IMR-90 (cell line): ENCODE results near the gene RIMS4. TPM values are rescaled to one million over a fixed set of nuclear protein-coding genes. Genes with fewer than 3 reads are reported as not detected.

Experiments used
- ATAC-seq: fragments of 200-7000 bp; cut with Tn5 transposase; 2 replicates; pipeline ENCODE4 v1.9.1; 2020; ENCODE audit warnings: low read depth, mild to moderate bottlenecking, moderate library complexity
- BruUV-seq: library from RNA; stranded (reverse); fragments of 400-500 nt; replicated peaks from 2 replicates; lab custom pipeline; 2021; lab: Mats Ljungman, UMichigan
- CTCF ChIA-PET: fragments of 300-600 bp; formaldehyde crosslinking; extraction: SDS; loops from one replicate; lab custom pipeline; 2021; ENCODE audit warnings: antibody characterized with exemption; lab: Yijun Ruan, JAX
- POLR2A ChIA-PET: fragments of 300-600 bp; sonication (Branson Sonifier 250); formaldehyde crosslinking; loops from one replicate; lab custom pipeline; 2022; ENCODE audit warnings: antibody characterized with exemption; ENCODE audit not compliant: unreplicated experiment; lab: Charles Lee
- DNase-seq: peaks from one replicate; pipeline ENCODE4 v3.0.0; 2013
- H2AFZ ChIP-seq: replicated peaks from 2 replicates; pipeline ENCODE3; 2013; ENCODE audit warnings: low read length, mild to moderate bottlenecking; ENCODE audit not compliant: poor library complexity
- H2AK5ac ChIP-seq: 2 replicates; pipeline ENCODE4 v1.6.1; 2013; ENCODE audit warnings: low read depth, low read length, inconsistent platforms
- H2AK9ac ChIP-seq: replicated peaks from 2 replicates; pipeline ENCODE3; 2013; ENCODE audit warnings: mild to moderate bottlenecking, low read depth, low read length, moderate library complexity; ENCODE audit not compliant: poor library complexity
- H2BK120ac ChIP-seq: 2 replicates; pipeline ENCODE4 v1.6.1; 2013; ENCODE audit warnings: low read depth, low read length, inconsistent platforms
- H2BK15ac ChIP-seq: 3 replicates; pipeline ENCODE4 v1.6.1; 2013; ENCODE audit warnings: low read depth, low read length, inconsistent platforms
- H2BK20ac ChIP-seq: 2 replicates; pipeline ENCODE4 v1.6.1; 2013; ENCODE audit warnings: low read depth, mild to moderate bottlenecking, inconsistent platforms, low read length, moderate library complexity
- H2BK5ac ChIP-seq: 2 replicates; pipeline ENCODE4 v1.6.1; 2013; ENCODE audit warnings: mild to moderate bottlenecking, low read depth, low read length, inconsistent platforms; ENCODE audit not compliant: poor library complexity, severe bottlenecking
- H3K14ac ChIP-seq: replicated peaks from 2 replicates; pipeline ENCODE4 v1.6.1; 2013; ENCODE audit warnings: low read depth, low read length, inconsistent platforms
- H3K18ac ChIP-seq: 2 replicates; pipeline ENCODE4 v1.6.1; 2013; ENCODE audit warnings: low read depth, low read length, control low read depth
- H3K23ac ChIP-seq: 2 replicates; pipeline ENCODE4 v1.6.1; 2013; ENCODE audit warnings: low read depth, low read length, inconsistent platforms
- H3K27ac ChIP-seq: 2 replicates; pipeline ENCODE4 v1.5.1; 2013; ENCODE audit warnings: mild to moderate bottlenecking, control low read depth, low read length; ENCODE audit not compliant: insufficient read depth
- H3K27me3 ChIP-seq: 2 replicates; pipeline ENCODE4 v1.6.1; 2013; ENCODE audit warnings: low read length; ENCODE audit not compliant: control insufficient read depth, insufficient read depth
- H3K36me3 ChIP-seq: 2 replicates; pipeline ENCODE4 v1.6.1; 2013; ENCODE audit warnings: low read length, mixed read lengths; ENCODE audit not compliant: control insufficient read depth, insufficient read depth
- H3K4ac ChIP-seq: 2 replicates; pipeline ENCODE4 v1.6.1; 2013; ENCODE audit warnings: low read depth, low read length, inconsistent platforms
- H3K4me1 ChIP-seq: 2 replicates; pipeline ENCODE4 v1.6.1; 2013; ENCODE audit warnings: low read length, mixed read lengths; ENCODE audit not compliant: control insufficient read depth, insufficient read depth
- H3K4me2 ChIP-seq: 2 replicates; pipeline ENCODE4 v1.6.1; 2013; ENCODE audit warnings: low read depth, mild to moderate bottlenecking, control low read depth, low read length, moderate library complexity
- H3K4me3 ChIP-seq: 2 replicates; pipeline ENCODE4 v1.5.1; 2013; ENCODE audit warnings: low read depth, mild to moderate bottlenecking, control low read depth, low read length, moderate library complexity; ENCODE audit not compliant: insufficient read depth
- H3K56ac ChIP-seq: 2 replicates; pipeline ENCODE4 v1.6.1; 2013; ENCODE audit warnings: low read length, inconsistent platforms; ENCODE audit not compliant: insufficient read depth; ENCODE audit errors: extremely low read depth
- H3K79me1 ChIP-seq, 2 experiments: 2 replicates each; pipeline ENCODE4 v1.6.1; 2013; ENCODE audit warnings: low read length in 2 of 2, inconsistent platforms in 1 of 2, low read depth in 1 of 2
- H3K9ac ChIP-seq: 2 replicates; pipeline ENCODE4 v1.6.1; 2013; ENCODE audit warnings: low read depth, low read length, control low read depth
- H3K9me1 ChIP-seq: 2 replicates; pipeline ENCODE4 v1.6.1; 2013; ENCODE audit warnings: low read length, inconsistent platforms; ENCODE audit not compliant: insufficient read depth
- H3K9me3 ChIP-seq: 2 replicates; pipeline ENCODE4 v1.6.1; 2013; ENCODE audit warnings: low read length; ENCODE audit not compliant: control insufficient read depth, insufficient read depth
- H4K20me1 ChIP-seq: 2 replicates; pipeline ENCODE4 v1.6.1; 2013; ENCODE audit warnings: low read length, inconsistent platforms; ENCODE audit not compliant: insufficient read depth
- H4K5ac ChIP-seq: 2 replicates; pipeline ENCODE4 v1.6.1; 2013; ENCODE audit warnings: mild to moderate bottlenecking, low read depth, low read length, control low read depth
- H4K8ac ChIP-seq, 2 experiments: 2 replicates each; pipeline ENCODE4 v1.6.1; 2013; ENCODE audit warnings: low read depth in 2 of 2, low read length in 2 of 2, control low read depth in 1 of 2, inconsistent platforms in 1 of 2
- H4K91ac ChIP-seq: 2 replicates; pipeline ENCODE4 v1.6.1; 2013; ENCODE audit warnings: low read depth, low read length, inconsistent platforms; ENCODE audit not compliant: insufficient read depth
- CHD1 ChIP-seq: IDR thresholded peaks from 2 replicates; pipeline ENCODE4 v1.6.1; 2012; ENCODE audit warnings: low read depth, low read length, improper control_type of control experiment
- FOS ChIP-seq: fragments of 150-350 bp; IDR thresholded peaks from 2 replicates; pipeline ENCODE4 v1.6.1; 2016; ENCODE audit warnings: low read depth, low read length
- MXI1 ChIP-seq: IDR thresholded peaks from 2 replicates; pipeline ENCODE4 v1.6.1; 2012; ENCODE audit warnings: low read depth, mild to moderate bottlenecking, low read length, moderate library complexity, borderline replicate concordance
- NFE2L2 ChIP-seq: fragments of 150-350 bp; IDR thresholded peaks from 2 replicates; pipeline ENCODE4 v1.6.1; 2016; ENCODE audit warnings: low read depth, mild to moderate bottlenecking, low read length
- POLR2A ChIP-seq: IDR thresholded peaks from 2 replicates; pipeline ENCODE4 v1.6.1; 2012; ENCODE audit warnings: mild to moderate bottlenecking, low read depth, low read length
- RAD21 ChIP-seq: IDR thresholded peaks from 2 replicates; pipeline ENCODE4 v1.6.1; 2012; ENCODE audit warnings: low read length, improper control_type of control experiment
- RFX5 ChIP-seq: IDR thresholded peaks from 2 replicates; pipeline ENCODE4 v1.8.0; 2012; ENCODE audit warnings: low read depth, mild to moderate bottlenecking, low read length, moderate library complexity
- WGBS, 2 experiments: methylation state at CpG; one replicate each; pipeline versions ENCODE4 v1.1.5 to v1.1.7; 2013; ENCODE audit warnings: missing lambda C conversion rate in 2 of 2; ENCODE audit not compliant: insufficient read length in 1 of 2; ENCODE audit errors: extremely low coverage in 2 of 2; 5-methylcytosine and 5-hydroxymethylcytosine counted together
- dilution Hi-C: fragments of 300-500 bp; cut with HindIII; formaldehyde crosslinking; loops from one replicate; pipeline ENCODE4 v1.14.3; 2018; ENCODE audit warnings: low sequenced_read_pairs; ENCODE audit not compliant: unreplicated experiment
- in situ Hi-C: fragments of 300-500 bp; cut with MboI; formaldehyde crosslinking; loops from 3 replicates; pipeline ENCODE4 v1.14.3; 2019; ENCODE audit warnings: low sequenced_read_pairs, inconsistent platforms, mixed read lengths
- intact Hi-C: fragments of 100-400 bp; cut with micrococcal nuclease; formaldehyde crosslinking; loops from 2 replicates; pipeline ENCODE4 v1.10.0; 2022
- polyA plus RNA-seq, 3 experiments: library from polyadenylated mRNA; depleted of rRNA; stranded (reverse); fragments of >200 nt; gene quantifications; 2 replicates each; pipeline ENCODE4 v1.2.3, GENCODE V29; 2012; ENCODE audit warnings: low replicate concordance in 1 of 3
- total RNA-seq: library from RNA; depleted of rRNA; stranded (reverse); fragments of >200 nt; gene quantifications from 2 replicates; pipeline ENCODE4 v1.2.3, GENCODE V29; 2012
- TF ChIP-seq, protein P1 (sequence below): conservative IDR thresholded peaks from 2 replicates; pipeline ENCODE4 v1.5.1; 2012; ENCODE audit warnings: mild to moderate bottlenecking, low read depth, low read length, improper control_type of control experiment
- TF ChIP-seq, protein P2 (sequence below): fragments of 150-350 bp; IDR thresholded peaks from 2 replicates; pipeline ENCODE4 v1.6.1; 2016; ENCODE audit warnings: low read depth, mild to moderate bottlenecking, low read length, moderate library complexity, borderline replicate concordance

RIMS4 gene
- total and polyA plus RNA-seq, 2 of the 4 experiments (the other 2 are of a cell fraction), result not detected

DNA sequence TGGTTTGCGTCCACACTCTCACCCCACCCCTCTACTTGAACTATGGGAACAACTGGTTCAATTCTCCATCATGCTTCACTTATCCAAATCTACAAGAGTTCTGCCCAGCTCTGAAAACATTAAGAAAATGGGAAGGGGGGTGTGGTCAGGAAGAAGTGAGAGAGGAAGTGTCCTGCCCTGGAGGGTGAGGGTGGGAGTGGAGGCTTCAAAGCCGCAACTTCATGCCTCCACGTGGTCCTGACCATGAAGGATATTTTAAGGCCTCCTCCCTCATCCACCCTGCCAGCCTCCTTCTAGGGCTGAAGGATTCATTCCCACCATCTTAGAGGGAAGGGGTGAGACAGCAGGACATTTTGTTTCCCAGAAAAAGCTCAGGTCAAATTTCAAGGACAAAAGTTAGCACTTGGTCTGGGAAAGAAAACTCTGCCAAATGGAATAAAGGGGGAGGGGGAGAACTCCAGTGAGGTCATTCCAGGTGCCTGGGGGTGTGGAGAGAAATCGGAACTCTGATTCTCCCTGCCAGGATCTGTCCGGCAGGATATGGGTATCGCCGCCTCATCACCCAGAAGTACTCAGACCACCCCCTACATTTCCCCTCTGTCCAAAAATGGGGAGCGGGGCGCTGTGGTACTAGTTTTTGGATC, 4.9 kb downstream of the RIMS4 start:
- H3K4me1 ChIP-seq, result no peaks in the 10 kb centered on the region
- intact Hi-C loops, result no loop called here
- peaks cover 54% of the 10 kb centered on the region for H3K27me3 ChIP-seq

More for the DNA sequence above, 4.9 kb downstream of the RIMS4 start:
- H3K18ac ChIP-seq, result no peak overlapping the region
- H2BK15ac ChIP-seq, result no peak overlapping the region
- H4K5ac ChIP-seq, result no peak overlapping the region
- in situ Hi-C loops (no loop called here), dilution Hi-C loops (no loop called here)
- no peak overlapping the region for H3K23ac ChIP-seq
- no peaks in the 10 kb centered on the region for H3K9me3 ChIP-seq
- WGBS, 2 experiments, result no CpG with 5 or more reads among the region's 9 CpGs
- TF ChIP-seq, protein P1, sequence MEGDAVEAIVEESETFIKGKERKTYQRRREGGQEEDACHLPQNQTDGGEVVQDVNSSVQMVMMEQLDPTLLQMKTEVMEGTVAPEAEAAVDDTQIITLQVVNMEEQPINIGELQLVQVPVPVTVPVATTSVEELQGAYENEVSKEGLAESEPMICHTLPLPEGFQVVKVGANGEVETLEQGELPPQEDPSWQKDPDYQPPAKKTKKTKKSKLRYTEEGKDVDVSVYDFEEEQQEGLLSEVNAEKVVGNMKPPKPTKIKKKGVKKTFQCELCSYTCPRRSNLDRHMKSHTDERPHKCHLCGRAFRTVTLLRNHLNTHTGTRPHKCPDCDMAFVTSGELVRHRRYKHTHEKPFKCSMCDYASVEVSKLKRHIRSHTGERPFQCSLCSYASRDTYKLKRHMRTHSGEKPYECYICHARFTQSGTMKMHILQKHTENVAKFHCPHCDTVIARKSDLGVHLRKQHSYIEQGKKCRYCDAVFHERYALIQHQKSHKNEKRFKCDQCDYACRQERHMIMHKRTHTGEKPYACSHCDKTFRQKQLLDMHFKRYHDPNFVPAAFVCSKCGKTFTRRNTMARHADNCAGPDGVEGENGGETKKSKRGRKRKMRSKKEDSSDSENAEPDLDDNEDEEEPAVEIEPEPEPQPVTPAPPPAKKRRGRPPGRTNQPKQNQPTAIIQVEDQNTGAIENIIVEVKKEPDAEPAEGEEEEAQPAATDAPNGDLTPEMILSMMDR, result no peak
- TF ChIP-seq NFE2L2, result no peak
- no peak for TF ChIP-seq RFX5
- TF ChIP-seq FOS, result no peak
- TF ChIP-seq RAD21, result no peak
- TF ChIP-seq CHD1, result no peak
- TF ChIP-seq MXI1, result no peak
- TF ChIP-seq, protein P2, sequence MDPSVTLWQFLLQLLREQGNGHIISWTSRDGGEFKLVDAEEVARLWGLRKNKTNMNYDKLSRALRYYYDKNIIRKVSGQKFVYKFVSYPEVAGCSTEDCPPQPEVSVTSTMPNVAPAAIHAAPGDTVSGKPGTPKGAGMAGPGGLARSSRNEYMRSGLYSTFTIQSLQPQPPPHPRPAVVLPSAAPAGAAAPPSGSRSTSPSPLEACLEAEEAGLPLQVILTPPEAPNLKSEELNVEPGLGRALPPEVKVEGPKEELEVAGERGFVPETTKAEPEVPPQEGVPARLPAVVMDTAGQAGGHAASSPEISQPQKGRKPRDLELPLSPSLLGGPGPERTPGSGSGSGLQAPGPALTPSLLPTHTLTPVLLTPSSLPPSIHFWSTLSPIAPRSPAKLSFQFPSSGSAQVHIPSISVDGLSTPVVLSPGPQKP, result no peak
- TF ChIP-seq POLR2A, result no peak
- H4K20me1 ChIP-seq, result no peaks in the 10 kb centered on the region
- no peaks in the 10 kb centered on the region for H3K79me1 ChIP-seq
- no peak overlapping the region for H2BK5ac ChIP-seq
- H3K36me3 ChIP-seq, result no peaks in the 10 kb centered on the region
- H3K9me1 ChIP-seq, result no peaks in the 10 kb centered on the region
- ChIA-PET CTCF (no interaction called here), POLR2A (no interaction called here)
- no peak for ATAC-seq
- no peak overlapping the region for H2AK9ac ChIP-seq
- no peak overlapping the region for H3K27ac ChIP-seq
- no TSS peak for BruUV-seq
- H2BK120ac ChIP-seq, result no peak overlapping the region
- no peak overlapping the region for H2AFZ ChIP-seq
- DNase-seq, result no peak
- H3K56ac ChIP-seq, result no peak overlapping the region
- H2AK5ac ChIP-seq, result no peak overlapping the region
- H4K91ac ChIP-seq, result no peak overlapping the region
- no peak overlapping the region for H3K4me3 ChIP-seq
- H3K14ac ChIP-seq, result no peak overlapping the region
- no peak overlapping the region for H2BK20ac ChIP-seq
- no peak overlapping the region for H3K4ac ChIP-seq
- H3K4me2 ChIP-seq, result no peak overlapping the region
- H3K9ac ChIP-seq, result no peak overlapping the region
- no peak overlapping the region for H4K8ac ChIP-seq
